ENCODE results near the gene CUL2.

- TF ChIP-seq RAD21 (IDR thresholded peaks at IDR 0.05; ENCODE audit: low read length), result no peak
- TF ChIP-seq POLR2A (IDR thresholded peaks at IDR 0.05; ENCODE audit: low read depth, low read length), result no peak
- no peak for TF ChIP-seq ELK1 (IDR thresholded peaks at IDR 0.05; ENCODE audit: borderline replicate concordance, low read depth, low read length)
- TF ChIP-seq MAFK (IDR thresholded peaks at IDR 0.05; ENCODE audit: low read depth, low read length), result no peak
- no peak for TF ChIP-seq SMC3 (IDR thresholded peaks at IDR 0.05; ENCODE audit: low read depth, low read length)
- no peak for TF ChIP-seq CTCF (conservative IDR thresholded peaks at IDR 0.05; ENCODE audit: low read depth, low read length)
- TF ChIP-seq CEBPB (IDR thresholded peaks at IDR 0.05; ENCODE audit: low read depth, low read length), result no peak
- no peak for TF ChIP-seq BHLHE40 (IDR thresholded peaks at IDR 0.05; ENCODE audit: low read depth, low read length)
- no peak for TF ChIP-seq MAZ (IDR thresholded peaks at IDR 0.05; ENCODE audit: borderline replicate concordance, low read depth, low read length)
- no peak for TF ChIP-seq CHD1 (IDR thresholded peaks at IDR 0.05; ENCODE audit: low read depth, low read length)
- TF ChIP-seq MXI1 (IDR thresholded peaks at IDR 0.05; ENCODE audit: borderline replicate concordance, low read depth, low read length), result no peak
Measured at GRCh38 chr10:35074266-35074665, 15.9 kb downstream of the CUL2 start.

Measured in IMR-90 (cell line).